ENCODE data around the gene FAM13C. TPM values are rescaled to one million over a fixed set of nuclear protein-coding genes. Genes with fewer than 3 reads are reported as not detected.

The FAM13C gene
- total RNA-seq, 1 donor from 2014 or later: 20.8 TPM

Other genes starting within 250 kb of the FAM13C start
- gene PHYHIPL, start 185.9 kb downstream of the FAM13C start, total RNA-seq: 17.1 TPM